ENCODE measurements around the gene RBMS3. TPM values are rescaled to one million over a fixed set of nuclear protein-coding genes. Genes with fewer than 3 reads are reported as not detected.
A peak's percentile ranks its signal among the peaks of the same experiment; 100 is the strongest.

The RBMS3 gene
- total RNA-seq, 1 donor: 81.1 TPM

- TF ChIP-seq, protein P1, sequence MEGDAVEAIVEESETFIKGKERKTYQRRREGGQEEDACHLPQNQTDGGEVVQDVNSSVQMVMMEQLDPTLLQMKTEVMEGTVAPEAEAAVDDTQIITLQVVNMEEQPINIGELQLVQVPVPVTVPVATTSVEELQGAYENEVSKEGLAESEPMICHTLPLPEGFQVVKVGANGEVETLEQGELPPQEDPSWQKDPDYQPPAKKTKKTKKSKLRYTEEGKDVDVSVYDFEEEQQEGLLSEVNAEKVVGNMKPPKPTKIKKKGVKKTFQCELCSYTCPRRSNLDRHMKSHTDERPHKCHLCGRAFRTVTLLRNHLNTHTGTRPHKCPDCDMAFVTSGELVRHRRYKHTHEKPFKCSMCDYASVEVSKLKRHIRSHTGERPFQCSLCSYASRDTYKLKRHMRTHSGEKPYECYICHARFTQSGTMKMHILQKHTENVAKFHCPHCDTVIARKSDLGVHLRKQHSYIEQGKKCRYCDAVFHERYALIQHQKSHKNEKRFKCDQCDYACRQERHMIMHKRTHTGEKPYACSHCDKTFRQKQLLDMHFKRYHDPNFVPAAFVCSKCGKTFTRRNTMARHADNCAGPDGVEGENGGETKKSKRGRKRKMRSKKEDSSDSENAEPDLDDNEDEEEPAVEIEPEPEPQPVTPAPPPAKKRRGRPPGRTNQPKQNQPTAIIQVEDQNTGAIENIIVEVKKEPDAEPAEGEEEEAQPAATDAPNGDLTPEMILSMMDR (IDR thresholded peaks at IDR 0.05; ENCODE audit: extremely low read depth, low read depth, low read length): no peak
- peaks cover 15% of the 10 kb centered on the region for H3K4me1 ChIP-seq (ENCODE audit: insufficient read depth, low read length)
- no peaks in the 10 kb centered on the region for H4K20me1 ChIP-seq (ENCODE audit: insufficient read depth, low read length)
- H2AFZ ChIP-seq (ENCODE audit: low read length): peak overlapping the region; percentile 65
- peak overlapping the region; percentile 98 for H3K27ac ChIP-seq (ENCODE audit: low read depth, low read length)
- peak overlapping the region; percentile 74 for H3K4me2 ChIP-seq (ENCODE audit: insufficient read depth, low read length)
- no peaks in the 10 kb centered on the region for H3K36me3 ChIP-seq (ENCODE audit: insufficient read depth, low read length)
- H3K9me3 ChIP-seq (ENCODE audit: low read depth, low read length): no peaks in the 10 kb centered on the region
- peaks cover 37% of the 10 kb centered on the region for H3K79me2 ChIP-seq (ENCODE audit: insufficient read depth, low read length)
- no peaks in the 10 kb centered on the region for H3K27me3 ChIP-seq (ENCODE audit: insufficient read depth, low read length)
- DNase-seq (ENCODE audit: insufficient read length, low spot score, missing footprints): no peak
- H3K4me3 ChIP-seq (ENCODE audit: insufficient read depth, low read length): peak overlapping the region; percentile 93
Measured at GRCh38 chr3:29279806-29280205, 1.1 kb upstream of the RBMS3 start.

- Histone ChIP-seq H3K27ac (ENCODE audit: low read depth, low read length) (peak overlapping the region; percentile 98), H4K20me1 (ENCODE audit: insufficient read depth, low read length) (no peaks in the 10 kb centered on the region), H3K4me3 (ENCODE audit: insufficient read depth, low read length) (peak overlapping the region; percentile 93), H3K4me2 (ENCODE audit: insufficient read depth, low read length) (peak overlapping the region; percentile 74), H2AFZ (ENCODE audit: low read length) (peak overlapping the region; percentile 71), H3K27me3 (ENCODE audit: insufficient read depth, low read length) (no peaks in the 10 kb centered on the region), H3K36me3 (ENCODE audit: insufficient read depth, low read length) (no peaks in the 10 kb centered on the region), H3K79me2 (ENCODE audit: insufficient read depth, low read length) (peaks cover 48% of the 10 kb centered on the region), H3K4me1 (ENCODE audit: insufficient read depth, low read length) (peaks cover 23% of the 10 kb centered on the region), H3K9me3 (ENCODE audit: low read depth, low read length) (no peaks in the 10 kb centered on the region)
- TF ChIP-seq, protein P1 (IDR thresholded peaks at IDR 0.05; ENCODE audit: extremely low read depth, low read depth, low read length): no peak
- DNase-seq (ENCODE audit: insufficient read length, low spot score, missing footprints): no peak
Measured at GRCh38 chr3:29281094-29281343, 148 bp downstream of the RBMS3 start.

GRCh38 chr3:29281344-29282241 lies 722 bp downstream of the RBMS3 start:
- H3K4me3 ChIP-seq (ENCODE audit: insufficient read depth, low read length): peak overlapping the region; percentile 93
- peak overlapping the region; percentile 74 for H3K4me2 ChIP-seq (ENCODE audit: insufficient read depth, low read length)
- peaks cover 54% of the 10 kb centered on the region for H3K79me2 ChIP-seq (ENCODE audit: insufficient read depth, low read length)
- peaks cover 25% of the 10 kb centered on the region for H3K4me1 ChIP-seq (ENCODE audit: insufficient read depth, low read length)
- TF ChIP-seq, protein P1 (IDR thresholded peaks at IDR 0.05; ENCODE audit: extremely low read depth, low read depth, low read length): no peak
- H3K27me3 ChIP-seq (ENCODE audit: insufficient read depth, low read length): no peaks in the 10 kb centered on the region
- no peaks in the 10 kb centered on the region for H3K9me3 ChIP-seq (ENCODE audit: low read depth, low read length)
- H2AFZ ChIP-seq (ENCODE audit: low read length): peak overlapping the region; percentile 71
- no peaks in the 10 kb centered on the region for H3K36me3 ChIP-seq (ENCODE audit: insufficient read depth, low read length)
- DNase-seq (ENCODE audit: insufficient read length, low spot score, missing footprints): no peak
- peak overlapping the region; percentile 98 for H3K27ac ChIP-seq (ENCODE audit: low read depth, low read length)
- no peaks in the 10 kb centered on the region for H4K20me1 ChIP-seq (ENCODE audit: insufficient read depth, low read length)

DNA sequence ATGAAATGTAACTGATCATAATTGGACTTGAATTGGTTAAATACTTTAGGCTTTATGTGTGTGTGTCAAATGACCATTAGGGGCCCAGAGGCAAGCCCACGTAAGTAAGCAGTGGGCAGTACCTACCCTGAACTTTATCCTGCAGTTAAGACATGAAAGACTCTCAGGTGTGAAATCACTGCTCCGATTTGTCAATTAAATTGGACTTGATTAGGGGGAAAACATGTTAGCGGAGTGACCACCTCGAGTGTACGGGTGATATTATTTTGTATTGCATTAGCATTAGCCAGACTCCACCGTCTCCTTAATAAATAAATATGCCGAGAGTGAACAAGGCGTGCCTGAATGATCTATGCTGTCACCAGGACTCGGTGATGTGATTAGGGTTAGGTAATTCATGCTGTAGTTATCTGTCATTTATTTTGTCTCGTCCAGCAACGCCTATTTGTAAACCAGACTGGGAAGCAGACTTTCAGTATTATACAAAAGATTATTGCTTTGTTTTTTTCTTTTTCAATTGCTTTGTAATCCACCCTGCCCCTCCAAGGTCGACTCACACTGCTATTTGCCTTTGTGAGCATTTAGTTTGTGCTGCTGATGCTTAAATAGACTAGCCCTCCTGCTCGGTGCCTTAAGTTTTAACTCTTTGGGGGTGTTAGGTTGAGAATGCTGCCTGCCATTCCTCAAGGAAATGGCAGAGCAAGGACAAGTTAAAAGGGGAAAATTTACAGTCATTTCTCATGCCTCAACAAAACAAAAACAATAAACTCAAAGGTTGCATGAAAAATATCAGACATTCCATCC lies 1.8 kb downstream of the RBMS3 start:
- H4K20me1 ChIP-seq (ENCODE audit: insufficient read depth, low read length): no peaks in the 10 kb centered on the region
- H3K4me2 ChIP-seq (ENCODE audit: insufficient read depth, low read length): peak overlapping the region; percentile 74
- H3K36me3 ChIP-seq (ENCODE audit: insufficient read depth, low read length): no peaks in the 10 kb centered on the region
- no peaks in the 10 kb centered on the region for H3K27me3 ChIP-seq (ENCODE audit: insufficient read depth, low read length)
- H3K27ac ChIP-seq (ENCODE audit: low read depth, low read length): peak overlapping the region; percentile 98
- H3K4me3 ChIP-seq (ENCODE audit: insufficient read depth, low read length): peak overlapping the region; percentile 93
- H2AFZ ChIP-seq (ENCODE audit: low read length): peak overlapping the region; percentile 31
- peaks cover 33% of the 10 kb centered on the region for H3K4me1 ChIP-seq (ENCODE audit: insufficient read depth, low read length)
- TF ChIP-seq, protein P1 (IDR thresholded peaks at IDR 0.05; ENCODE audit: extremely low read depth, low read depth, low read length): no peak
- peaks cover 64% of the 10 kb centered on the region for H3K79me2 ChIP-seq (ENCODE audit: insufficient read depth, low read length)
- no peaks in the 10 kb centered on the region for H3K9me3 ChIP-seq (ENCODE audit: low read depth, low read length)
- DNase-seq (ENCODE audit: insufficient read length, low spot score, missing footprints): no peak

Measured in osteoblast (primary cell).